RWPE2 (cell line): ENCODE data around the gene KLK8.

Experiments
- ATAC-seq: fragments of 200-7000 bp; cut with Tn5 transposase; 3 replicates; pipeline ENCODE4 v1.9.1; 2021; ENCODE audit warnings: low read depth
- DNase-seq: peaks from one replicate; pipeline ENCODE4 v3.0.0-alpha.2; 2020; ENCODE audit warnings: low spot score
- H3K27ac ChIP-seq: fragments of 450-650 bp; 2 replicates; pipeline ENCODE4 v1.5.1; 2017; ENCODE audit warnings: mild to moderate bottlenecking; ENCODE audit not compliant: poor library complexity, severe bottlenecking
- H3K27me3 ChIP-seq: fragments of 250-450 bp; sonication (Bioruptor Pico); 2 replicates; pipeline ENCODE4 v1.5.1; 2021; ENCODE audit warnings: mild to moderate bottlenecking, moderate library complexity; ENCODE audit not compliant: insufficient read depth, poor library complexity, severe bottlenecking
- H3K36me3 ChIP-seq: fragments of 250-450 bp; sonication (Bioruptor Pico); 2 replicates; pipeline ENCODE4 v1.5.1; 2020; ENCODE audit warnings: low read depth, mild to moderate bottlenecking, moderate library complexity
- H3K4me1 ChIP-seq: fragments of 250-450 bp; sonication (Bioruptor Pico); 2 replicates; pipeline ENCODE4 v1.5.1; 2021; ENCODE audit warnings: mild to moderate bottlenecking, moderate library complexity; ENCODE audit not compliant: insufficient read depth, poor library complexity, severe bottlenecking
- H3K4me3 ChIP-seq: fragments of 250-450 bp; sonication (Bioruptor Pico); 2 replicates; pipeline ENCODE4 v1.5.1; 2021; ENCODE audit warnings: mild to moderate bottlenecking, moderate library complexity; ENCODE audit not compliant: severe bottlenecking
- H3K9me3 ChIP-seq: fragments of 250-450 bp; sonication (Bioruptor Pico); 2 replicates; pipeline ENCODE4 v1.5.1; 2021; ENCODE audit warnings: mild to moderate bottlenecking, moderate library complexity; ENCODE audit not compliant: severe bottlenecking
- TF ChIP-seq, protein P1 (sequence below): fragments of 450-650 bp; IDR thresholded peaks from one replicate; pipeline ENCODE4 v1.5.1; 2017; ENCODE audit warnings: mild to moderate bottlenecking, moderate library complexity; ENCODE audit not compliant: poor library complexity, severe bottlenecking

KLK8 gene

DNA sequence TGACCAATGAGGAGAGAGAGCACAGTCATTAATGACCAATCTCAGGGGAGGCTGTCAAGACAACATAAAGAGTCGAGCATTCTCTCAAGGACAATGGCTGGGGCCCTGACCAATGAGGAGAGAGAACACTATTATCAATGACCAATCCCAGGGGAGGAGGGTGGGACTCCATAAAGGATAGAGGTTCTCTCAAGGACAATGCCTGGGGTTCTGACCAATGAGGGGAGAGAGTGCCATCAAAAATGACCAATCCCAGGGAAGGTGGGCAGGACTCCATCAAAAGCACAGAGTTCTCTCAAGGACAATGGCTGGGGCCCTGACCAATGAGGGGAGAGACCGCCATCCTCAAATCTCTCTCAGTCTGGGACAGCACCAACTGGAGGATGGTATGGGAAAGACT, 28.3 kb upstream of the KLK8 start:
- H3K4me1 ChIP-seq: no peaks in the 10 kb centered on the region
- no peaks in the 10 kb centered on the region for H3K36me3 ChIP-seq
- no peak overlapping the region for H3K4me3 ChIP-seq
- no peaks in the 10 kb centered on the region for H3K9me3 ChIP-seq
- TF ChIP-seq, protein P1, sequence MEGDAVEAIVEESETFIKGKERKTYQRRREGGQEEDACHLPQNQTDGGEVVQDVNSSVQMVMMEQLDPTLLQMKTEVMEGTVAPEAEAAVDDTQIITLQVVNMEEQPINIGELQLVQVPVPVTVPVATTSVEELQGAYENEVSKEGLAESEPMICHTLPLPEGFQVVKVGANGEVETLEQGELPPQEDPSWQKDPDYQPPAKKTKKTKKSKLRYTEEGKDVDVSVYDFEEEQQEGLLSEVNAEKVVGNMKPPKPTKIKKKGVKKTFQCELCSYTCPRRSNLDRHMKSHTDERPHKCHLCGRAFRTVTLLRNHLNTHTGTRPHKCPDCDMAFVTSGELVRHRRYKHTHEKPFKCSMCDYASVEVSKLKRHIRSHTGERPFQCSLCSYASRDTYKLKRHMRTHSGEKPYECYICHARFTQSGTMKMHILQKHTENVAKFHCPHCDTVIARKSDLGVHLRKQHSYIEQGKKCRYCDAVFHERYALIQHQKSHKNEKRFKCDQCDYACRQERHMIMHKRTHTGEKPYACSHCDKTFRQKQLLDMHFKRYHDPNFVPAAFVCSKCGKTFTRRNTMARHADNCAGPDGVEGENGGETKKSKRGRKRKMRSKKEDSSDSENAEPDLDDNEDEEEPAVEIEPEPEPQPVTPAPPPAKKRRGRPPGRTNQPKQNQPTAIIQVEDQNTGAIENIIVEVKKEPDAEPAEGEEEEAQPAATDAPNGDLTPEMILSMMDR: no peak
- H3K27me3 ChIP-seq: peaks cover 3% of the 10 kb centered on the region
- no peak for ATAC-seq
- no peak overlapping the region for H3K27ac ChIP-seq
- no peak for DNase-seq

DNA sequence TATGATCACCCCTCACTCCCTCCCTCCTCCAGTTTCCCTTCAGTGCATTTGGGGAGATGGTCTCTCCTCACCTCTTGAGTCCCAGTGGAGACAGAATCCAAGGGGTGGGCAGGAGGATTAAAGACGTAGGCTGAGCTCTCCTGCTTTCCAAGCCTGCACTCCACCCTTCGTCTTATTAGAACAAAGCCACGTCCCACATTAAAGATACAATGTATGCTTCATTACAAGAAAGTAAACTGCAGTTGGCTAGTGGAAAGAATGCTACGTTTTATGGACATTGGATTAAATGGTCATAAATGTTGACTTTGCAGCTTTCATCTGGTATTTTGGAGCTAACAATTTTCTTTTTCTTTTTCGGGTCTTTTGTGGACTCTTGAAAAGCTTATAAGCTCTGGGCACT, 26.5 kb upstream of the KLK8 start:
- H3K9me3 ChIP-seq: no peaks in the 10 kb centered on the region
- DNase-seq (no peak), ATAC-seq (no peak)
- H3K36me3 ChIP-seq: no peaks in the 10 kb centered on the region
- H3K27me3 ChIP-seq: peaks cover 3% of the 10 kb centered on the region
- no peak overlapping the region for H3K4me3 ChIP-seq
- TF ChIP-seq, protein P1: no peak
- no peaks in the 10 kb centered on the region for H3K4me1 ChIP-seq
- H3K27ac ChIP-seq: no peak overlapping the region

DNA sequence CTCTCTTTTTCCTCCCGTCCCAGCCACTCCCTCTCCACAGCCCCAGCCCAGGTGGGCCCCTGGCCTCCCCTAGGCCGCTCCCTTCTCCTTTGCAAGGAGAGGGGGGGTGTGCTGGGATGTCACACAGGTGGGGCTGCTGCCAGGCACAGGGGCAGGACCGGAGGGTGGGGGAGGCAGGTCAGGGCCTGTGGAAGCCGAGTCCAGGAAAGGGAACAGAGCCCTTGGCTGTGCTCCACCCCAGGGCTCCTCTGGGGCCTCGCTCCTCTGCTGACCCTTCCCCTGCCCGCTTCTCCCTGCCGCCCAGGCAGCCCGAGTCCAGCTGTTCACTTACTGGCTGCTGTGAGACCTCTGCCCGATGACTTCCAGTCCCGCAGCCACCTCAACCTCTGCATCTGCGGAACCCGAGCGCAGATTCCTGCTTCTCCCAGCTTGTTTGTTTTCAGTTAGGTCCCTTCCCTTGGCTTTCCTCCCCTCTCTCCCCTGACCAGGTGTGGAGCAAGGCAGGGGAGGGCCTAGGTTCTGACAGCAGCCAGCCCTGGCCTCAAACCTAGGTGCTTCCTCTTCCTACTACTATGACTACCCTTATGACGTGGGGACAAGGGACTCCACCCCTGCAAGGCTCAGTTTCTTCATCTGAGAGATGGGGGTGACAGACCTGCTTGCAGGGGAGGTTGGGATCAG, 25.9 kb upstream of the KLK8 start:
- H3K4me3 ChIP-seq: no peak overlapping the region
- no peaks in the 10 kb centered on the region for H3K9me3 ChIP-seq
- TF ChIP-seq, protein P1: no peak
- ATAC-seq (no peak; the same call in 2 of the 3 replicates), DNase-seq (no peak)
- no peak overlapping the region for H3K27ac ChIP-seq
- H3K4me1 ChIP-seq: no peaks in the 10 kb centered on the region
- peaks cover 3% of the 10 kb centered on the region for H3K27me3 ChIP-seq
- H3K36me3 ChIP-seq: no peaks in the 10 kb centered on the region

DNA sequence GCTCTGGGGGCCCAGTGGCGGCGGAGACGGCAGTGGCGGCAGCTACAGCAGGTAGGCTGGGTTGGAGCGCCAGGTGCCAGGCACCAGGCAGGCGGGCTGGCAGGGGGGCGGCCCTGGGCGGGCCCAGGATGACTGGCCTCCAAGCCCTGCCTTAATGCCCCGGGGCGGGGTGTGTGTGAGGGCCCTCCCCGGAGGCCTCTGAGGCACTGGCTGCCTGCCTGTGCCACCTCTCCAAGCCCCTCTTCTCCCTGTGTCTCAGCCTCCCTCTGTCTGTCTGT, 25.1 kb upstream of the KLK8 start, which contains the start of gene KLK11:
KLK11 (minus strand) TSS at position 63 of the 278 bp plus-strand sequence. CDS start 985 bp downstream, outside the sequence.
- Histone ChIP-seq H3K27ac (no peak within 1 kb of the TSS), H3K27me3 (peaks cover 3% of the 10 kb centered on the region), H3K4me3 (no peak within 1 kb of the TSS), H3K9me3 (no peaks in the 10 kb centered on the region), H3K36me3 (no peaks in the 10 kb centered on the region), H3K4me1 (no peaks in the 10 kb centered on the region)
- peak; percentile 55; the same call in 2 of the 3 replicates for ATAC-seq
- TF ChIP-seq, protein P1: no peak
- no peak for DNase-seq

DNA sequence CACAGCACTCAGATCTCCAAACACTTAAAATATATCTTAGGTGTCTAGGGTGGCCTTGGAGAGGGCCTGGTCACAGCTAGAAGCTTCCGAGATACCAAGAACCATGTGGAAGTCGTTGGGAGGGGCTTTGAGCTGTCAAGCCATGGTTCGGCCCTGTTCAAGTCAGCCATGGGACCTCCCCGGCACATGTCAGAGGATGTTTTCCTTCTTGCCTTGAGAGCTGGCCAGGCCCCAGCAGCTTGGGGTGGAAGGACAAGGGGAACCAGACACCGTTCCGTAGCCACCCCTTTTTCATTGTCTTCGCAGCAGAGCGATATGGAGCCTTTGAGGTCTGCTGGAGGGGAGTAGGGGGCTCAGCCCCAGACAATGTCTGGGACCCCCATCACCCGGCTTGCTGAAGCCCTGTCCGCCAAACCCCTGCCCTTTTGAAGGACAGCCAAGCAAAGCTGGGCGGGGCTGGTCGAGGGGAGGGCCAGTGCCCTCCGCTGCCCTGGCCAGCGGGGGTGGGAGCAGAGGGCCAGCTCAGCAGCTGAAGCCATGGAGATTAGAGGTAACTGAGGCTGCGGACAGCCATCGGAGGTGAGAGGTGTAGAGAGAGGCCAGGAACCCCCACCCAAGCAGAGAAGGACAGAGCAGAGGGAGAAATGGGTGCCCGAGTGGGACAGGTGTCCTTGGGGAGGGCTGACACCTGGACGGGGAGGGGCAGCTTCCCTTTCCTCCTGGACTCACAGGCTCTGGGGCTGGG, 24.6 kb upstream of the KLK8 start:
- no peak for DNase-seq
- TF ChIP-seq, protein P1: no peak
- ATAC-seq: no peak
- Histone ChIP-seq H3K27ac (no peak overlapping the region), H3K36me3 (no peaks in the 10 kb centered on the region), H3K9me3 (no peaks in the 10 kb centered on the region), H3K4me3 (no peak overlapping the region), H3K27me3 (peaks cover 3% of the 10 kb centered on the region), H3K4me1 (no peaks in the 10 kb centered on the region)
